ENCODE results near the gene HIC1.

The HIC1 gene

GRCh38 chr17:2025220-2025621, 29.7 kb upstream of the HIC1 start, which contains the start of gene RTN4RL1:
Gene RTN4RL1, minus strand, starts transcription at chr17:2025334. Its CDS starts 469 bp downstream, at chr17:2024865.
- DNase-seq = peak; percentile 85

GRCh38 chr17:2025622-2026309, 29.1 kb upstream of the HIC1 start:
- DNase-seq = peak; percentile 84

- no peak for DNase-seq
Measured at GRCh38 chr17:2027528-2028233, 27.2 kb upstream of the HIC1 start.

GRCh38 chr17:2028234-2028614, 26.7 kb upstream of the HIC1 start:
- peak; percentile 17 for DNase-seq

- DNase-seq = no peak
Measured at GRCh38 chr17:2028737-2029136, 26.2 kb upstream of the HIC1 start.

- peak; percentile 91 for DNase-seq
Measured at GRCh38 chr17:2029911-2030778, 24.8 kb upstream of the HIC1 start, which contains the start of gene DPH1. Gene DPH1, plus strand, starts transcription at chr17:2030153. Its CDS starts 17 bp downstream, at chr17:2030170.

- no peak for DNase-seq
Measured at GRCh38 chr17:2030779-2031163, 24.1 kb upstream of the HIC1 start.

- no peak for DNase-seq
Measured at GRCh38 chr17:2033153-2033552, 21.8 kb upstream of the HIC1 start.

- DNase-seq = peak; percentile 91
Measured at GRCh38 chr17:2034157-2034556, 20.7 kb upstream of the HIC1 start.

GRCh38 chr17:2034806-2035540, 19.9 kb upstream of the HIC1 start:
- DNase-seq = peak; percentile 91

GRCh38 chr17:2035541-2036488, 19.1 kb upstream of the HIC1 start:
- DNase-seq = peak; percentile 39

- no peak for DNase-seq
Measured at GRCh38 chr17:2037155-2037554, 17.7 kb upstream of the HIC1 start.

GRCh38 chr17:2040219-2040827, 14.6 kb upstream of the HIC1 start:
- no peak for DNase-seq

- peak; percentile 68 for DNase-seq
Measured at GRCh38 chr17:2040942-2041560, 13.9 kb upstream of the HIC1 start.

- DNase-seq = peak; percentile 95
Measured at GRCh38 chr17:2041561-2042389, 13.1 kb upstream of the HIC1 start, which contains the start of gene OVCA2. Gene OVCA2, plus strand, starts transcription at chr17:2042022. Its CDS starts 26 bp downstream, at chr17:2042048.

GRCh38 chr17:2042390-2042847, 12.5 kb upstream of the HIC1 start:
- DNase-seq = peak; percentile 41

- no peak for DNase-seq
Measured at GRCh38 chr17:2042933-2043332, 12.0 kb upstream of the HIC1 start.

- no peak for DNase-seq
Measured at GRCh38 chr17:2043785-2044184, 11.1 kb upstream of the HIC1 start.

GRCh38 chr17:2044263-2044894, 10.5 kb upstream of the HIC1 start:
- DNase-seq = no peak

Data from NCI-H2171 treated with DMSO at 0.1 percent for 48 hours (cell line).